ENCODE measurements around the gene CD82. TPM values are rescaled to one million over a fixed set of nuclear protein-coding genes. Genes with fewer than 3 reads are reported as not detected.

CD82 gene
- polyA plus RNA-seq, 4 donors, result 5.1 to 24.8 (median 16.9) TPM

- no peak for DNase-seq (ENCODE audit: low read depth in 4 of 4, low spot score in 3 of 4)
These were observed 9.3 kb downstream of the CD82 start for GRCh38 chr11:44574610-44575287.

GRCh38 chr11:44575288-44575672 is 9.8 kb downstream of the CD82 start:
- DNase-seq (ENCODE audit: low read depth in 4 of 4, low spot score in 3 of 4), result no peak

- DNase-seq (ENCODE audit: low read depth in 4 of 4, low spot score in 3 of 4), result no peak
These were observed 10.5 kb downstream of the CD82 start for GRCh38 chr11:44575962-44576361.

GRCh38 chr11:44576656-44577055 is 11.2 kb downstream of the CD82 start:
- DNase-seq (ENCODE audit: low read depth in 4 of 4, low spot score in 3 of 4), result no peak

GRCh38 chr11:44577231-44577830 is 11.9 kb downstream of the CD82 start:
- no peak for DNase-seq (ENCODE audit: low read depth in 4 of 4, low spot score in 3 of 4)

GRCh38 chr11:44578279-44578678 is 12.8 kb downstream of the CD82 start:
- no peak for DNase-seq (ENCODE audit: low read depth in 4 of 4, low spot score in 3 of 4)

- DNase-seq (ENCODE audit: low read depth in 4 of 4, low spot score in 3 of 4), result no peak
These were observed 13.9 kb downstream of the CD82 start for GRCh38 chr11:44579302-44579761.

GRCh38 chr11:44580701-44581100 is 15.2 kb downstream of the CD82 start:
- DNase-seq (ENCODE audit: low read depth in 4 of 4, low spot score in 3 of 4), result no peak

- DNase-seq (ENCODE audit: low read depth in 4 of 4, low spot score in 3 of 4), result no peak
These were observed 15.8 kb downstream of the CD82 start for GRCh38 chr11:44581246-44581645.

GRCh38 chr11:44582641-44583352 is 17.3 kb downstream of the CD82 start:
- no peak for DNase-seq (ENCODE audit: low read depth in 4 of 4, low spot score in 3 of 4)

GRCh38 chr11:44583353-44583669 is 17.8 kb downstream of the CD82 start:
- no peak for DNase-seq (ENCODE audit: low read depth in 4 of 4, low spot score in 3 of 4)

- DNase-seq (ENCODE audit: low read depth in 4 of 4, low spot score in 3 of 4), result no peak
These were observed 20.0 kb downstream of the CD82 start for GRCh38 chr11:44585421-44585820.

GRCh38 chr11:44589301-44589700 is 23.8 kb downstream of the CD82 start:
- no peak for DNase-seq (ENCODE audit: low read depth in 4 of 4, low spot score in 3 of 4)

GRCh38 chr11:44590769-44591168 is 25.3 kb downstream of the CD82 start:
- no peak for DNase-seq (ENCODE audit: low read depth in 4 of 4, low spot score in 3 of 4)

GRCh38 chr11:44591557-44591956 is 26.1 kb downstream of the CD82 start:
- DNase-seq (ENCODE audit: low read depth in 4 of 4, low spot score in 3 of 4), result no peak

GRCh38 chr11:44592125-44592940 is 26.9 kb downstream of the CD82 start:
- DNase-seq (ENCODE audit: low read depth in 4 of 4, low spot score in 3 of 4), result no peak

GRCh38 chr11:44593251-44593650 is 27.8 kb downstream of the CD82 start:
- DNase-seq (ENCODE audit: low read depth in 4 of 4, low spot score in 3 of 4), result no peak

- no peak for DNase-seq (ENCODE audit: low read depth in 4 of 4, low spot score in 3 of 4)
These were observed 29.5 kb downstream of the CD82 start for GRCh38 chr11:44595006-44595405.

GRCh38 chr11:44595964-44596381 is 30.5 kb downstream of the CD82 start:
- no peak for DNase-seq (ENCODE audit: low read depth in 4 of 4, low spot score in 3 of 4)

- DNase-seq (ENCODE audit: low read depth in 4 of 4, low spot score in 3 of 4), result no peak
These were observed 31.2 kb downstream of the CD82 start for GRCh38 chr11:44596525-44597276.

All from left renal pelvis (tissue), 4 donors.